ENCODE measurements around the gene CACNA1D.

- TF ChIP-seq CTCF (IDR thresholded peaks at IDR 0.05; ENCODE audit: low read depth, low read length) = no peak
- no peak for TF ChIP-seq EZH2phosphoT487 (IDR thresholded peaks at IDR 0.05; ENCODE audit: low read depth)
These were observed 31.6 kb downstream of the CACNA1D start for GRCh38 chr3:53525765-53526703.

Measured in OCI-LY3 (cell line).